Endodermal cell (in vitro differentiated cells): ENCODE measurements around the gene ADGRL3. TPM values are rescaled to one million over a fixed set of nuclear protein-coding genes. Genes with fewer than 3 reads are reported as not detected.

Source experiments
- DNase-seq: peaks from one replicate; pipeline ENCODE4 v3.0.0-alpha.2; 2017
- H3K27ac ChIP-seq: 2 replicates; pipeline ENCODE4 v1.5.1; 2013; ENCODE audit warnings: mild to moderate bottlenecking, low read depth, low read length, moderate library complexity
- H3K27me3 ChIP-seq: 2 replicates; pipeline ENCODE4 v1.6.1; 2013; ENCODE audit warnings: mild to moderate bottlenecking, low read length, moderate library complexity; ENCODE audit not compliant: insufficient read depth, control insufficient read depth, poor library complexity, severe bottlenecking
- H3K36me3 ChIP-seq: 2 replicates; pipeline ENCODE4 v1.7.0; 2013; ENCODE audit warnings: mild to moderate bottlenecking, low read length, moderate library complexity; ENCODE audit not compliant: control insufficient read depth, insufficient read depth
- H3K4me1 ChIP-seq: one replicate; pipeline ENCODE4 v1.7.0; 2013; ENCODE audit warnings: low read length; ENCODE audit not compliant: control insufficient read depth, insufficient read depth
- H3K4me3 ChIP-seq: 2 replicates; pipeline ENCODE4 v1.5.1; 2013; ENCODE audit warnings: mild to moderate bottlenecking, low read length, moderate library complexity
- H3K9ac ChIP-seq: 2 replicates; pipeline ENCODE4 v1.6.1; 2013; ENCODE audit warnings: mild to moderate bottlenecking, low read length, moderate library complexity; ENCODE audit not compliant: poor library complexity, severe bottlenecking; ENCODE audit errors: extremely low read depth
- H3K9me3 ChIP-seq: 2 replicates; pipeline ENCODE4 v1.6.1; 2013; ENCODE audit warnings: mild to moderate bottlenecking, low read length, moderate library complexity; ENCODE audit not compliant: control insufficient read depth
- H3K27ac Mint-ChIP-seq: 2 replicates; pipeline ENCODE4 v1.8.0; 2020; ENCODE audit warnings: mixed read lengths
- H3K27me3 Mint-ChIP-seq: 2 replicates; pipeline ENCODE4 v1.8.0; 2021; ENCODE audit warnings: mild to moderate bottlenecking, mixed read lengths; ENCODE audit not compliant: insufficient read depth
- H3K36me3 Mint-ChIP-seq: 2 replicates; pipeline ENCODE4 v1.8.0; 2020; ENCODE audit warnings: low read depth, mixed read lengths
- H3K4me1 Mint-ChIP-seq: 2 replicates; pipeline ENCODE4 v1.8.0; 2020; ENCODE audit warnings: mixed read lengths
- H3K4me3 Mint-ChIP-seq: 2 replicates; pipeline ENCODE4 v1.8.0; 2020; ENCODE audit warnings: mild to moderate bottlenecking, moderate library complexity, mixed read lengths
- H3K9me3 Mint-ChIP-seq: 2 replicates; pipeline ENCODE4 v1.8.0; 2020; ENCODE audit warnings: mild to moderate bottlenecking, mixed read lengths
- CTCF ChIP-seq: fragments of 200-600 bp; sonication (generic); conservative IDR thresholded peaks from 2 replicates; pipeline ENCODE4 v1.5.0; 2021; ENCODE audit warnings: antibody characterized with exemption, mild to moderate bottlenecking
- WGBS, 2 experiments: methylation state at CpG; one replicate each; pipeline versions ENCODE4 v1.1.5 to v1.1.7; 2013; ENCODE audit warnings: missing lambda C conversion rate in 2 of 2, mixed read lengths in 1 of 2; ENCODE audit not compliant: insufficient coverage in 1 of 2, insufficient read length in 1 of 2; 5-methylcytosine and 5-hydroxymethylcytosine counted together
- total RNA-seq, 2 donors: library from RNA; stranded (reverse); fragmentation: NEBNext Ultra II Directional in 1 of 2; extraction: Animal tissue kit (Norgen Biotek cat#: 25700) in 1 of 2; gene quantifications; 2 replicates in 1 of 2; 3 replicates in 1 of 2; pipeline ENCODE4 v1.2.1, GENCODE V29; 2021

ADGRL3 gene
- total RNA-seq, 2 donors from 2014 or later = 9.9 to 10.3 TPM

- 100% methylated on average over 1 of the region's 1 CpG; no CpG with 5 or more reads in 1 of the 2 experiments for WGBS, 2 experiments
- Mint-ChIP-seq H3K27me3 (no peaks in the 10 kb centered on the region), H3K4me3 (no peak overlapping the region), H3K36me3 (no peaks in the 10 kb centered on the region), H3K9me3 (no peaks in the 10 kb centered on the region), H3K27ac (no peak overlapping the region), H3K4me1 (no peaks in the 10 kb centered on the region)
- no peaks in the 10 kb centered on the region for H3K4me1 ChIP-seq
- no peak for TF ChIP-seq CTCF
- no peak overlapping the region for H3K9ac ChIP-seq
- no peak overlapping the region for H3K27ac ChIP-seq
- DNase-seq = no peak
- no peaks in the 10 kb centered on the region for H3K36me3 ChIP-seq
- no peaks in the 10 kb centered on the region for H3K27me3 ChIP-seq
- no peak overlapping the region for H3K4me3 ChIP-seq
- H3K9me3 ChIP-seq = no peaks in the 10 kb centered on the region
Measured at GRCh38 chr4:61274286-61274685, 74.2 kb downstream of the ADGRL3 start.

GRCh38 chr4:61275241-61275640 is 75.1 kb downstream of the ADGRL3 start:
- DNase-seq = no peak
- whole genome bisulfite sequencing, 2 experiments = 80 to 81% methylated on average over 1 to 2 of the region's 2 CpGs
- Mint-ChIP-seq H3K36me3 (no peaks in the 10 kb centered on the region), H3K27ac (no peak overlapping the region), H3K9me3 (no peaks in the 10 kb centered on the region), H3K27me3 (no peaks in the 10 kb centered on the region), H3K4me1 (no peaks in the 10 kb centered on the region), H3K4me3 (no peak overlapping the region)
- Histone ChIP-seq H3K4me3 (no peak overlapping the region), H3K36me3 (no peaks in the 10 kb centered on the region), H3K27ac (no peak overlapping the region), H3K9me3 (no peaks in the 10 kb centered on the region), H3K4me1 (no peaks in the 10 kb centered on the region), H3K27me3 (no peaks in the 10 kb centered on the region), H3K9ac (no peak overlapping the region)
- TF ChIP-seq CTCF = no peak

- Histone ChIP-seq H3K36me3 (no peaks in the 10 kb centered on the region), H3K4me1 (no peaks in the 10 kb centered on the region), H3K27ac (no peak overlapping the region), H3K27me3 (no peaks in the 10 kb centered on the region), H3K9me3 (no peaks in the 10 kb centered on the region), H3K9ac (no peak overlapping the region), H3K4me3 (no peak overlapping the region)
- H3K36me3 Mint-ChIP-seq = no peaks in the 10 kb centered on the region
- no peaks in the 10 kb centered on the region for H3K27me3 Mint-ChIP-seq
- H3K4me3 Mint-ChIP-seq = no peak overlapping the region
- TF ChIP-seq CTCF = no peak
- DNase-seq = no peak
- H3K27ac Mint-ChIP-seq = no peak overlapping the region
- H3K4me1 Mint-ChIP-seq = no peaks in the 10 kb centered on the region
- H3K9me3 Mint-ChIP-seq = no peaks in the 10 kb centered on the region
- WGBS, 2 experiments = 96 to 100% methylated on average over 1 of the region's 1 CpG
Measured at GRCh38 chr4:61276029-61276428, 75.9 kb downstream of the ADGRL3 start.
